ENCODE results near the gene TMEM212.
"Not testable (repeated sequence)": the region's sequence is repeated elsewhere in the genome, so short reads cannot be mapped to it uniquely, and the experiment has no call there.

The TMEM212 gene

GRCh38 chr3:171835116-171835515, 8.0 kb upstream of the TMEM212 start:
- no peak for DNase-seq

DNA sequence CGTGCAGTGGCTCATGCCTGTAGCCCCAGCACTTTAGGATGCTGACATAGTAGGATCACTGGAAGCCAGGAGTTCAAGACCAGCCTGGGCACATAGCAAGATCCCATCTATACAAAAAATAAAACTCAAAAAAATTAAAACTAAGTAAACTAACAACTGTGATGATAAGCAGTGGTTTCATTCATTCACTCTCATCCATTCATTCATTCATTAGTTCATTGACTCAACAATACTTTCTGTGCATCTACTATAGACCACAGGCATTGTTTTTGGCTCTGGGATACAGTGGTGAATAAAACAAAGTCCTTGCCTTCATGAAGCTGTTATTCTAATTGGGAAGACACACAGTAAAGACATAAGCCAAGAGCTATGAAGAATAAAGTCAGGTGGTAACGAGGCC, 7.5 kb upstream of the TMEM212 start:
- DNase-seq = no peak

GRCh38 chr3:171836855-171837254, 6.3 kb upstream of the TMEM212 start:
- DNase-seq = no peak

- DNase-seq = no peak
Observed at GRCh38 chr3:171837698-171838097, 5.5 kb upstream of the TMEM212 start.

- DNase-seq = no peak
Observed at GRCh38 chr3:171838218-171838720, 4.9 kb upstream of the TMEM212 start.

- DNase-seq = no peak
Observed at GRCh38 chr3:171839270-171839669, 3.9 kb upstream of the TMEM212 start.

GRCh38 chr3:171840445-171840810, 2.7 kb upstream of the TMEM212 start:
- DNase-seq = no peak

- no peak for DNase-seq
Observed at GRCh38 chr3:171840811-171841619, 2.1 kb upstream of the TMEM212 start.

DNA sequence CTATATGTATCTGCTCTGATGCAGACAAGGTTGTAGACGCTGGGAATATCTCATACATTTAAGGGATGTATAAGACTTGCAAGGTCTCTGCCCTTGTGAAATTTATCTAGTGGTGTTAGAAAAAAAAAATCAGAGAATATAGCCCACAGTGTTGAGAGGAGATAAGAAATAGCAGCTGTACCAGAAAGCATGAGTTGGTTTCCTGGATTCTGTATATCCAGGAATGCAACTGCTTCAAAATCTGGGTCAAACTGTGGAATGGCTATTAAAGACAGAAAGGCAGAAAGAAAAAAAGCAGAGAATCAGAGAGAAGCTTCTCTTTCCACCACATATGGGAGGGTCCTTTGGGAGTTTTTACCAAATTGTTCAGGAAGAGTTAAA, 1.5 kb upstream of the TMEM212 start:
- DNase-seq = no peak

DNA sequence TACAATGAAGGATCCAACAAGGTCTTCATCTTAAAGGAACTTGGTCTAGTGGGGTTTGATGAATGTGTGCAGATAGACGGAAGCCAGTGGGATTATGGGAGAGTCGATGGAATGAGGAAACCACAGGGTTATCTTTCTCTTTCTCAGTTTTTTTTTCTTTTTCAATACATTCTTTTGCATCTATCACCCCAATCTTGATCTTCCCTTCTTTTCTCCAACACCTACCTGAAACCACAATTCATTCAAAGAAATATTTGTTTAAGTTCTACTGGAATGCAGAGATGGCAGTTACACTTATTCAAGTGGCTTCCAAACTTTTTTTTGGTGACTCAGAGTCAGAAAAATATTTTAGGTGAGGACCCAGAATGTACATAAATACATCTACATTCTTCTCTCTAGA, 1.7 kb downstream of the TMEM212 start:
- DNase-seq = no peak

- DNase-seq = no peak
Observed at GRCh38 chr3:171845481-171846284, 2.5 kb downstream of the TMEM212 start.

DNA sequence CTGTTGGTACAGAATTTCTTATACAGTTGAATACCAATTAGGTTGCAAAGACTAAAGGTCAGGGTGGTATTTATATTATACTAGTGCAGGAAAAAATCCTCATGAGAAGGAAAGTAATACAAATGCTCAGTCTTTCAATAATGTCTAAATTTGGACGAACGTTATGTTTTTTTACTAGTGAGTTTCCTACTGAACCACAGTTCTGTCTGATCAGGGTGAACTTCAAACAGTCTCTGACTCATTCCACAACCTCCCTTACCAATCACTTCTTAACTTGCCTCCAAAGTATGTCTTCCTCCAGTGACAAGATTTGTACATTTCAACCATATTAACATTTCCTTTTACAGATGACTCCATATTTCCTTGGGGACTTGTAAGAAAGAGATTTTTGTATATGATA, 3.4 kb downstream of the TMEM212 start:
- no peak for DNase-seq

DNA sequence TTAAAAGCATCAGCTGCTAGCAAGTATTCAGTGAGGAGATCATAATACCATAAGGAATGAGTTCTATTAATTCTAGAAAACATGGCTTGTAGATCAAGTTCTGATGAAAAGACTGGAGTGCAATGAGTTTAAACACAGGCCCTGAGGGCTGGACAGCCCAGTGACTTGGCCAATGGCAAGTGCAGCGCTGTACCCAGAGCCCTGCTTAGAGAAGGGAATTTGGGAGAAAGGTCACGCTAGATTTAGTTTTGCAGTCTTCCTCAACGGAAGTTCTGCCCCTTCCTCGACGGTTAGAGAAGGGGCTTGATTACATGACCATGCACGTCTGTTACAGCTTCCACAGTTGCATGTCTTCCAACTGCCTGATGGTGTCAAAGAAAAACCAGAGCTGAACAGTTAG, 4.0 kb downstream of the TMEM212 start:
- DNase-seq = no peak

DNA sequence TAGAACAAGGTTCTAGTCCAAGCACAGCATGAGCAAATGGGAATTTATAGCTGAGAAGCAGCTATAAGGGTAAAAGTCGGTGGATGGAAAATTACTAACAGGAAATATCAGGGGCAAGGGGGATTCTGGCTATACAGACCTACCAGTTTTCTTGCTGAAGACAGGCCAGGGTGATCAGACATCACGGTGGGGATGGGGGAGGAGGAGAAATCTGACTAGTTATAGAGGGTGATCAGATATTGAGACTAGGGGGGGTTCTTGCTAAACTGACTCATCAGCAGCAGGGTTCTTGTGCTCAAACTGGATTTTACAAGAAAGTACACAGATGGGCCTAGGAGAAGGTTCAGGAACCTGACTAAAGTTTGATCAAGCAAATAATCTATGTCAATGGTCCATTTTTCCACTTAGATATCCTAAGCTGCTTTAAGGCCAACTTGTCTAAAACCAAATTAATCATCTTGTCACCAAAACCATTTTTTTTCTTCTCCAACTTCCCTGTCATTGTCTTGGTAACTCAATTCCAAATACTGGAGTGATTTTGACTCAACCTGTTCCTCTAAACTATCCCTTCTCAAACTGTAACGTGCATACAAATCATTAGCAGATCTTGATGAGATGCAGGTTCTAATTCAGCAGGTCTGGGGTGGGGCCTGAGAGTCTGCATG, 4.6 kb downstream of the TMEM212 start:
- no peak for DNase-seq

DNA sequence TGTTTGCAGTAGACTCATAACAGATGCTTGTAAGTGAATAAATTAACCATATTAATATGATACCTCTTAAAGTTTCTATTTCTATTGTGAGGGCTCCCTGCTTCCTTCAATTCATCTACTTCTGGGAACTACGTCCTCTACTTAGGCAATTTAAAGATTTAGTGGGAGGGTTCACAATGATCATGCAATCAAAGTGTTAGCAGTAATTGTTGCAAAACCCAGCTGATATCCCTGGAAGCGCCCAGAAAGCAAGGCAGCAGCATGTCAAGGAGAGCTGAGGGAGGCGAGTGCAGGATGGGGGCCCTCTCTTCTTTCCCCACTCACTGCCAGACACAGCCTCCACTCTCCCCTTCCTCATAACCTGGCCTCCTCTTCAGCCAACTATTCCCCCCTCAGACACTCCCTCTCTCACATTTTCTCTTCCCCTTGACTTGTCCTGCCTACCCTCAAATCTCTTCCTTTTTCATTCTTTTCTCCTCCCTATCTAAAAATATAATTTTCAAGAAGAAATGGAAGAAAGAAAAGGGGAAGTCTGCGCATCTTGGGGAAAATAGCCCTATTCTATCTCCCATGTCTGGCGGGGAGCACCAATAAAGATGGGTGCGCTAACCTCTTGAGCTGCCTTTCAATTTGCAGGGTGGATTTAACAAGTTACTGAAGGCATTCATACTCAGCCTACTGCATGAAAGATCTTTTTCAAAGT, 6.6 kb downstream of the TMEM212 start:
- DNase-seq = no peak

DNA sequence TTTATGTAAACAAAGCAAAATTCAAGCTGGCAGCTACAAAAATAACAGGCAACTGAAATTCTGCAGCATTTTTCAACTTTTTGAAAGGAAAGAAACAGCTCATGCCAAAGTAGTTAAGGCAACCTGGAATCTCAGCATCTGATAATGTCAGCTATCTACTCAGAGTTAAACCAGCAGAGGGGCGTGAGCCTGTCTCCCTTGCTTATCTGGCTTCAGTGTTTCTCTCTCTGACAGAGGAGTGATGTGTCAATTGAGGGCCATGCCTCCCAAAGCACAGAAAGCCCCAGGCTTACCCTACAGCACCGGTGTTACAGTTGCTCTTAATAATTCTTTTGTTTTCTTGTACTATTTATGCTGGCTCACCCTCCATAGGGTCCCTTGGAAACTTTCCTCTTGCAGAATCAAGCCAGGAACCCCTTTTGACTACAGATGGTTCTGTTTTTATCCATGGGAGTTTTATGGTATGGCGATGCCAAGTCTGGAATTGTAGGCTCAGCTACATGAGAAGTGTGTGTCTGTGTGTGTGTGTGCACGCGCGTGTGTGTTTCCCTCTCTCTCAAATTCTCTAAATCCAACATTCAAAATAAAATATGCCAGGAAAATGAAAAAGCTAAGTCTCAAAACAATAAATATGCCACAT, 7.3 kb downstream of the TMEM212 start:
- DNase-seq = no peak

DNA sequence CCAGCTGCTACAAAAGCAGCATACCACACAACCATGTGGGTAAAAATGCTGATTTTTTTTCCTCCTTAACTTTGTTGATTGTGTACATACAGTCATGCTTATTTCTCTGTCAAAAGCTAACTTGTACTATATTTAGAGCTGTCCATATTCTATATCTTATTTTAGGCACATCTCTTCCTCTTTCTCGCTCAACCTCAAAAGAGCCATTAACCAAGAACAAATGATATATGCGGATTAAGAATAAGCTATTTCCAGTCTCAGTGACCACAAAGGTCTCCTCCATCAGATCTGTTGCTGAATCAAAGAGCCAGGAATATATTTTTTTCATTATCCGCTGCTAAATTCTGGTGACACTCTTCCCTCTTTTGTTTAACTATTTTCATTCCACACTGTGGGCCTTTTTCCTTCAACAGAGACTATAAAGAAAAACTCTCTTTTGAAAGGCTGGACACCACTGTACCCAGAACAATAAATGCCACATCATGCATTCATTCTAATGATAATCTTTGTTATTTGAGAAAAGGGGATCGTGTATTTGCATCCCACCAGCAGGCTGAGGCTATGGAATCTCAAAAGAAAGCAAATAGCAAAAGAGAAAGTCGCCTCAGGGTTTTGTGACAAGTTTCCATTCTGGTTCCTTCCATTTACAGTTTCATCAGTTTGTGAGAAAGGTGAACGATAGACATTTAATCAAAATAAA, 8.0 kb downstream of the TMEM212 start:
- no peak for DNase-seq

GRCh38 chr3:171851660-171852058, 8.5 kb downstream of the TMEM212 start:
- DNase-seq = no peak

GRCh38 chr3:171854649-171855305, 11.6 kb downstream of the TMEM212 start:
- DNase-seq = no peak

GRCh38 chr3:171858770-171859169, 15.6 kb downstream of the TMEM212 start:
- not testable (repeated sequence) for DNase-seq

GRCh38 chr3:171860830-171861535, 17.8 kb downstream of the TMEM212 start:
- no peak for DNase-seq

Measured in NCI-H524 treated with DMSO at 0.1 percent for 48 hours (cell line).